Measurements from ENCODE around the gene PLA2G3.
A peak's percentile ranks its signal among the peaks of the same experiment; 100 is the strongest.

PLA2G3 gene

GRCh38 chr22:31155422-31155821 lies 15.1 kb upstream of the PLA2G3 start:
- Mint-ChIP-seq H3K36me3 (peaks cover 10% of the 10 kb centered on the region), H3K27ac (no peak overlapping the region), H3K4me3 (no peak overlapping the region), H3K4me1 (peaks cover 10% of the 10 kb centered on the region), H3K9me3 (no peaks in the 10 kb centered on the region)
- DNase-seq (ENCODE audit: low spot score in 2 of 2), result no peak
- no peak for ATAC-seq

GRCh38 chr22:31154975-31155374 lies 14.7 kb upstream of the PLA2G3 start:
- no peak for ATAC-seq
- Mint-ChIP-seq H3K4me1 (peaks cover 9% of the 10 kb centered on the region), H3K9me3 (no peaks in the 10 kb centered on the region), H3K4me3 (no peak overlapping the region), H3K36me3 (peaks cover 6% of the 10 kb centered on the region), H3K27ac (no peak overlapping the region)
- no peak for DNase-seq (ENCODE audit: low spot score in 2 of 2)

GRCh38 chr22:31153357-31153756 lies 13.0 kb upstream of the PLA2G3 start:
- no peaks in the 10 kb centered on the region for H3K36me3 Mint-ChIP-seq
- H3K4me1 Mint-ChIP-seq, result no peaks in the 10 kb centered on the region
- H3K9me3 Mint-ChIP-seq, result no peaks in the 10 kb centered on the region
- no peak overlapping the region for H3K27ac Mint-ChIP-seq
- DNase-seq (ENCODE audit: low spot score in 2 of 2), result no peak
- no peak overlapping the region for H3K4me3 Mint-ChIP-seq
- ATAC-seq, result no peak

- DNase-seq (ENCODE audit: low spot score in 2 of 2), result no peak
- Mint-ChIP-seq H3K27ac (no peak overlapping the region), H3K9me3 (no peaks in the 10 kb centered on the region), H3K4me1 (no peaks in the 10 kb centered on the region), H3K36me3 (no peaks in the 10 kb centered on the region), H3K4me3 (no peak overlapping the region)
- ATAC-seq, result no peak
These were observed 11.6 kb upstream of the PLA2G3 start for GRCh38 chr22:31151872-31152271.

- ATAC-seq, result no peak
- H3K4me1 Mint-ChIP-seq, result no peaks in the 10 kb centered on the region
- H3K27ac Mint-ChIP-seq, result no peak overlapping the region
- H3K9me3 Mint-ChIP-seq, result no peaks in the 10 kb centered on the region
- no peak overlapping the region for H3K4me3 Mint-ChIP-seq
- no peaks in the 10 kb centered on the region for H3K36me3 Mint-ChIP-seq
- DNase-seq (ENCODE audit: low spot score in 2 of 2), result no peak
These were observed 10.3 kb upstream of the PLA2G3 start for GRCh38 chr22:31150615-31151014.

GRCh38 chr22:31148953-31149627 lies 8.8 kb upstream of the PLA2G3 start:
- Mint-ChIP-seq H3K36me3 (no peaks in the 10 kb centered on the region), H3K4me3 (no peak overlapping the region), H3K9me3 (no peaks in the 10 kb centered on the region), H3K27ac (peak overlapping the region; percentile 8), H3K4me1 (no peaks in the 10 kb centered on the region)
- DNase-seq (ENCODE audit: low spot score in 2 of 2), result peak in 1 of 2 donors; percentile 53
- ATAC-seq, result peak; percentile 65

- H3K4me3 Mint-ChIP-seq, result no peak overlapping the region
- no peaks in the 10 kb centered on the region for H3K4me1 Mint-ChIP-seq
- no peaks in the 10 kb centered on the region for H3K9me3 Mint-ChIP-seq
- no peak for DNase-seq (ENCODE audit: low spot score in 2 of 2)
- peak overlapping the region; percentile 8 for H3K27ac Mint-ChIP-seq
- H3K36me3 Mint-ChIP-seq, result no peaks in the 10 kb centered on the region
- no peak for ATAC-seq
These were observed 8.2 kb upstream of the PLA2G3 start for GRCh38 chr22:31148488-31148887.

GRCh38 chr22:31144223-31144622 lies 3.9 kb upstream of the PLA2G3 start:
- Mint-ChIP-seq H3K9me3 (no peaks in the 10 kb centered on the region), H3K4me3 (no peak overlapping the region), H3K36me3 (no peaks in the 10 kb centered on the region), H3K27ac (peak overlapping the region; percentile 50), H3K4me1 (no peaks in the 10 kb centered on the region)
- peak; percentile 17 for ATAC-seq
- no peak for DNase-seq (ENCODE audit: low spot score in 2 of 2)

GRCh38 chr22:31143537-31143936 lies 3.2 kb upstream of the PLA2G3 start:
- no peaks in the 10 kb centered on the region for H3K36me3 Mint-ChIP-seq
- ATAC-seq (no peak), DNase-seq (ENCODE audit: low spot score in 2 of 2) (no peak)
- no peaks in the 10 kb centered on the region for H3K9me3 Mint-ChIP-seq
- H3K4me1 Mint-ChIP-seq, result no peaks in the 10 kb centered on the region
- no peak overlapping the region for H3K4me3 Mint-ChIP-seq
- peak overlapping the region; percentile 50 for H3K27ac Mint-ChIP-seq

GRCh38 chr22:31143038-31143437 lies 2.7 kb upstream of the PLA2G3 start:
- Mint-ChIP-seq H3K36me3 (no peaks in the 10 kb centered on the region), H3K4me1 (no peaks in the 10 kb centered on the region), H3K9me3 (no peaks in the 10 kb centered on the region), H3K4me3 (no peak overlapping the region), H3K27ac (peak overlapping the region; percentile 50)
- ATAC-seq, result no peak
- no peak for DNase-seq (ENCODE audit: low spot score in 2 of 2)

- Mint-ChIP-seq H3K27ac (peak overlapping the region; percentile 56), H3K4me3 (no peak overlapping the region), H3K4me1 (no peaks in the 10 kb centered on the region), H3K9me3 (no peaks in the 10 kb centered on the region), H3K36me3 (no peaks in the 10 kb centered on the region)
- DNase-seq (ENCODE audit: low spot score in 2 of 2), result no peak
- ATAC-seq, result no peak
These were observed 2.0 kb upstream of the PLA2G3 start for GRCh38 chr22:31142285-31142684.

GRCh38 chr22:31141551-31141950 lies 1.2 kb upstream of the PLA2G3 start:
- Mint-ChIP-seq H3K27ac (peak overlapping the region; percentile 56), H3K36me3 (no peaks in the 10 kb centered on the region), H3K4me3 (no peak overlapping the region), H3K4me1 (no peaks in the 10 kb centered on the region), H3K9me3 (no peaks in the 10 kb centered on the region)
- ATAC-seq (no peak), DNase-seq (ENCODE audit: low spot score in 2 of 2) (no peak)

- Mint-ChIP-seq H3K9me3 (no peaks in the 10 kb centered on the region), H3K4me3 (no peak overlapping the region), H3K27ac (peak overlapping the region; percentile 56), H3K36me3 (no peaks in the 10 kb centered on the region), H3K4me1 (no peaks in the 10 kb centered on the region)
- no peak for ATAC-seq
- DNase-seq (ENCODE audit: low spot score in 2 of 2), result no peak
These were observed 438 bp upstream of the PLA2G3 start for GRCh38 chr22:31140746-31141145.

- no peaks in the 10 kb centered on the region for H3K36me3 Mint-ChIP-seq
- H3K27ac Mint-ChIP-seq, result no peak overlapping the region
- ATAC-seq (no peak), DNase-seq (ENCODE audit: low spot score in 2 of 2) (no peak)
- no peak overlapping the region for H3K4me3 Mint-ChIP-seq
- no peaks in the 10 kb centered on the region for H3K4me1 Mint-ChIP-seq
- no peaks in the 10 kb centered on the region for H3K9me3 Mint-ChIP-seq
These were observed 1.2 kb downstream of the PLA2G3 start for GRCh38 chr22:31139066-31139465.

- H3K4me3 Mint-ChIP-seq, result no peak overlapping the region
- no peaks in the 10 kb centered on the region for H3K4me1 Mint-ChIP-seq
- no peak overlapping the region for H3K27ac Mint-ChIP-seq
- no peak for DNase-seq (ENCODE audit: low spot score in 2 of 2)
- H3K36me3 Mint-ChIP-seq, result no peaks in the 10 kb centered on the region
- no peak for ATAC-seq
- no peaks in the 10 kb centered on the region for H3K9me3 Mint-ChIP-seq
These were observed 2.2 kb downstream of the PLA2G3 start for GRCh38 chr22:31138126-31138525.

- ATAC-seq, result no peak
- Mint-ChIP-seq H3K36me3 (no peaks in the 10 kb centered on the region), H3K27ac (no peak overlapping the region), H3K4me1 (no peaks in the 10 kb centered on the region), H3K9me3 (no peaks in the 10 kb centered on the region), H3K4me3 (no peak overlapping the region)
- no peak for DNase-seq (ENCODE audit: low spot score in 2 of 2)
These were observed 2.6 kb downstream of the PLA2G3 start for GRCh38 chr22:31137721-31138120.

- Mint-ChIP-seq H3K4me1 (no peaks in the 10 kb centered on the region), H3K36me3 (no peaks in the 10 kb centered on the region), H3K9me3 (no peaks in the 10 kb centered on the region), H3K4me3 (no peak overlapping the region), H3K27ac (no peak overlapping the region)
- DNase-seq (ENCODE audit: low spot score in 2 of 2), result no peak
- no peak for ATAC-seq
These were observed 3.6 kb downstream of the PLA2G3 start for GRCh38 chr22:31136711-31137110.
